PC-9 (cell line): ENCODE data around the gene DHX30.

Source experiments
- CTCF ChIP-seq: fragments of 200-600 bp; sonication (generic); conservative IDR thresholded peaks from 2 replicates; pipeline ENCODE4 v1.6.1; 2017; ENCODE audit warnings: mixed run types, antibody characterized with exemption, mild to moderate bottlenecking, moderate library complexity
- EZH2 ChIP-seq: fragments of 200-600 bp; sonication (generic); IDR thresholded peaks from 2 replicates; pipeline ENCODE4 v1.8.0; 2017; ENCODE audit warnings: antibody characterized with exemption, low read depth

- TF ChIP-seq EZH2 (no peak), CTCF (no peak)
Observed at GRCh38 chr3:47885168-47885567, 82.2 kb downstream of the DHX30 start.
